ENCODE measurements around the gene PDZD2.
"Not testable (repeated sequence)": the region's sequence is repeated elsewhere in the genome, so short reads cannot be mapped to it uniquely, and the experiment has no call there.

PDZD2 gene

GRCh38 chr5:31986101-31986500 lies 347.2 kb downstream of the PDZD2 start:
- no peak for DNase-seq

- no peak for DNase-seq
These were observed 349.2 kb downstream of the PDZD2 start for GRCh38 chr5:31987985-31988710.

- DNase-seq: no peak
These were observed 351.2 kb downstream of the PDZD2 start for GRCh38 chr5:31990081-31990650.

- no peak for DNase-seq
These were observed 351.8 kb downstream of the PDZD2 start for GRCh38 chr5:31990701-31991110.

GRCh38 chr5:31992377-31992776 lies 353.4 kb downstream of the PDZD2 start:
- DNase-seq: no peak

- DNase-seq: no peak
These were observed 354.4 kb downstream of the PDZD2 start for GRCh38 chr5:31993165-31993961.

GRCh38 chr5:31995006-31995405 lies 356.1 kb downstream of the PDZD2 start:
- no peak for DNase-seq

- no peak for DNase-seq
These were observed 356.8 kb downstream of the PDZD2 start for GRCh38 chr5:31995714-31996113.

- no peak for DNase-seq
These were observed 358.0 kb downstream of the PDZD2 start for GRCh38 chr5:31996909-31997308.

- DNase-seq: no peak
These were observed 360.5 kb downstream of the PDZD2 start for GRCh38 chr5:31999470-31999869.

GRCh38 chr5:32000731-32001130 lies 361.8 kb downstream of the PDZD2 start:
- no peak for DNase-seq

- no peak for DNase-seq
These were observed 362.4 kb downstream of the PDZD2 start for GRCh38 chr5:32001284-32001683.

GRCh38 chr5:32001707-32002106 lies 362.8 kb downstream of the PDZD2 start:
- DNase-seq: no peak

GRCh38 chr5:32002755-32003154 lies 363.8 kb downstream of the PDZD2 start:
- DNase-seq: no peak

GRCh38 chr5:32003981-32004380 lies 365.1 kb downstream of the PDZD2 start:
- DNase-seq: no peak

GRCh38 chr5:32004404-32004803 lies 365.5 kb downstream of the PDZD2 start:
- no peak for DNase-seq

GRCh38 chr5:32008746-32009145 lies 369.8 kb downstream of the PDZD2 start:
- no peak for DNase-seq

- no peak for DNase-seq
These were observed 374.7 kb downstream of the PDZD2 start for GRCh38 chr5:32013658-32014057.

GRCh38 chr5:32014096-32014745 lies 375.3 kb downstream of the PDZD2 start:
- DNase-seq: no peak

- DNase-seq: not testable (repeated sequence)
These were observed 376.3 kb downstream of the PDZD2 start for GRCh38 chr5:32015262-32015661.

- DNase-seq: no peak
These were observed 378.9 kb downstream of the PDZD2 start for GRCh38 chr5:32017692-32018367.

GRCh38 chr5:32018476-32019436 lies 379.8 kb downstream of the PDZD2 start:
- no peak for DNase-seq
